Effector memory CD4-positive, alpha-beta T cell (primary cell): ENCODE measurements around the gene CRMP1.

ENCODE experiments used
- DNase-seq, 3 donors: peaks; one replicate each; pipeline ENCODE4 v3.0.0-alpha.2; 2020
- H3K27ac ChIP-seq: 2 replicates; pipeline ENCODE4 v1.7.0; 2013; ENCODE audit warnings: mild to moderate bottlenecking, low read length, moderate library complexity; ENCODE audit not compliant: insufficient read depth, poor library complexity, severe bottlenecking
- H3K27me3 ChIP-seq: replicated peaks from 2 replicates; pipeline ENCODE4 v1.7.0; 2013; ENCODE audit warnings: mild to moderate bottlenecking, low read length; ENCODE audit not compliant: insufficient read depth, control insufficient read depth, poor library complexity, severe bottlenecking
- H3K36me3 ChIP-seq: 2 replicates; pipeline ENCODE4 v1.7.0; 2013; ENCODE audit warnings: mild to moderate bottlenecking, low read length, moderate library complexity; ENCODE audit not compliant: control insufficient read depth, insufficient read depth
- H3K4me1 ChIP-seq: 2 replicates; pipeline ENCODE4 v1.7.0; 2013; ENCODE audit warnings: low read length, mild to moderate bottlenecking; ENCODE audit not compliant: control insufficient read depth, insufficient read depth, poor library complexity, severe bottlenecking
- H3K4me3 ChIP-seq: 2 replicates; pipeline ENCODE4 v1.7.0; 2013; ENCODE audit warnings: low read length, low read depth, mild to moderate bottlenecking; ENCODE audit not compliant: insufficient read depth, poor library complexity, severe bottlenecking
- H3K9me3 ChIP-seq: 2 replicates; pipeline ENCODE4 v1.7.0; 2013; ENCODE audit warnings: mild to moderate bottlenecking, low read length, moderate library complexity; ENCODE audit not compliant: control insufficient read depth
- total RNA-seq, 3 donors: gene quantifications; one replicate each; lab custom pipeline; 2026; lab: John Stamatoyannopoulos, UW

Gene CRMP1
- 0 reads per million in 3 donors for total RNA-seq

- Histone ChIP-seq H3K27ac (no peak within 1 kb of the TSS), H3K27me3 (peaks cover 27% of the 10 kb centered on the region), H3K4me3 (no peak within 1 kb of the TSS), H3K36me3 (no peaks in the 10 kb centered on the region), H3K9me3 (no peaks in the 10 kb centered on the region), H3K4me1 (no peaks in the 10 kb centered on the region)
- DNase-seq, result no peak
Observed at GRCh38 chr4:5893004-5893580, at the start of gene CRMP1. Gene CRMP1, minus strand, starts transcription at chr4:5893086. Its CDS starts 117 bp downstream, at chr4:5892969.

- no peak overlapping the region for H3K4me3 ChIP-seq
- H3K9me3 ChIP-seq, result no peaks in the 10 kb centered on the region
- H3K27me3 ChIP-seq, result no peaks in the 10 kb centered on the region
- H3K27ac ChIP-seq, result no peak overlapping the region
- no peak for DNase-seq
- H3K4me1 ChIP-seq, result no peaks in the 10 kb centered on the region
- no peaks in the 10 kb centered on the region for H3K36me3 ChIP-seq
Observed at GRCh38 chr4:5941601-5942000, 48.7 kb upstream of the CRMP1 start.

- no peak for DNase-seq
- H3K9me3 ChIP-seq, result no peaks in the 10 kb centered on the region
- no peak overlapping the region for H3K27ac ChIP-seq
- H3K27me3 ChIP-seq, result no peaks in the 10 kb centered on the region
- H3K4me3 ChIP-seq, result no peak overlapping the region
- H3K36me3 ChIP-seq, result no peaks in the 10 kb centered on the region
- no peaks in the 10 kb centered on the region for H3K4me1 ChIP-seq
Observed at GRCh38 chr4:5940470-5941203, 47.8 kb upstream of the CRMP1 start.

- H3K27ac ChIP-seq, result no peak overlapping the region
- no peak for DNase-seq
- no peaks in the 10 kb centered on the region for H3K4me1 ChIP-seq
- H3K36me3 ChIP-seq, result no peaks in the 10 kb centered on the region
- H3K27me3 ChIP-seq, result no peaks in the 10 kb centered on the region
- H3K4me3 ChIP-seq, result no peak overlapping the region
- no peaks in the 10 kb centered on the region for H3K9me3 ChIP-seq
Observed at GRCh38 chr4:5933996-5934831, 41.3 kb upstream of the CRMP1 start.

GRCh38 chr4:5933116-5933515 lies 40.2 kb upstream of the CRMP1 start:
- H3K36me3 ChIP-seq, result no peaks in the 10 kb centered on the region
- no peaks in the 10 kb centered on the region for H3K4me1 ChIP-seq
- H3K27me3 ChIP-seq, result no peaks in the 10 kb centered on the region
- DNase-seq, result no peak
- no peak overlapping the region for H3K27ac ChIP-seq
- H3K9me3 ChIP-seq, result no peaks in the 10 kb centered on the region
- H3K4me3 ChIP-seq, result no peak overlapping the region

- Histone ChIP-seq H3K27me3 (no peaks in the 10 kb centered on the region), H3K4me3 (no peak overlapping the region), H3K4me1 (no peaks in the 10 kb centered on the region), H3K27ac (no peak overlapping the region), H3K9me3 (no peaks in the 10 kb centered on the region), H3K36me3 (no peaks in the 10 kb centered on the region)
- no peak for DNase-seq
Observed at GRCh38 chr4:5932035-5932568, 39.2 kb upstream of the CRMP1 start.

- H3K27me3 ChIP-seq, result no peaks in the 10 kb centered on the region
- H3K27ac ChIP-seq, result no peak overlapping the region
- no peaks in the 10 kb centered on the region for H3K36me3 ChIP-seq
Observed at GRCh38 chr4:5931526-5931925, 38.6 kb upstream of the CRMP1 start.

GRCh38 chr4:5930876-5931275 lies 38.0 kb upstream of the CRMP1 start:
- no peak for DNase-seq
- Histone ChIP-seq H3K27me3 (no peaks in the 10 kb centered on the region), H3K9me3 (no peaks in the 10 kb centered on the region), H3K36me3 (no peaks in the 10 kb centered on the region), H3K4me3 (no peak overlapping the region), H3K27ac (no peak overlapping the region), H3K4me1 (no peaks in the 10 kb centered on the region)

More at GRCh38 chr4:5931526-5931925, 38.6 kb upstream of the CRMP1 start:
- DNase-seq, result no peak
- Histone ChIP-seq H3K4me1 (no peaks in the 10 kb centered on the region), H3K9me3 (no peaks in the 10 kb centered on the region), H3K4me3 (no peak overlapping the region)

GRCh38 chr4:5930456-5930855 lies 37.6 kb upstream of the CRMP1 start:
- Histone ChIP-seq H3K36me3 (no peaks in the 10 kb centered on the region), H3K27me3 (no peaks in the 10 kb centered on the region), H3K27ac (no peak overlapping the region), H3K4me3 (no peak overlapping the region), H3K9me3 (no peaks in the 10 kb centered on the region), H3K4me1 (no peaks in the 10 kb centered on the region)
- DNase-seq, result no peak
